GM18505 (cell line): ENCODE measurements around the gene CFAP97D2.
"Not testable (repeated sequence)": the region's sequence is repeated elsewhere in the genome, so short reads cannot be mapped to it uniquely, and the experiment has no call there.

Experiments
- ATAC-seq: cut with Tn5 transposase; IDR thresholded peaks from one replicate; pipeline ENCODE4 v1.9.1; 2021; ENCODE audit not compliant: unreplicated experiment
- POLR2A ChIP-seq: IDR thresholded peaks from 4 replicates; pipeline ENCODE4 v1.6.1; 2011; ENCODE audit warnings: borderline replicate concordance; ENCODE audit not compliant: insufficient read depth, insufficient read length; ENCODE audit errors: extremely low read depth

CFAP97D2 gene

DNA sequence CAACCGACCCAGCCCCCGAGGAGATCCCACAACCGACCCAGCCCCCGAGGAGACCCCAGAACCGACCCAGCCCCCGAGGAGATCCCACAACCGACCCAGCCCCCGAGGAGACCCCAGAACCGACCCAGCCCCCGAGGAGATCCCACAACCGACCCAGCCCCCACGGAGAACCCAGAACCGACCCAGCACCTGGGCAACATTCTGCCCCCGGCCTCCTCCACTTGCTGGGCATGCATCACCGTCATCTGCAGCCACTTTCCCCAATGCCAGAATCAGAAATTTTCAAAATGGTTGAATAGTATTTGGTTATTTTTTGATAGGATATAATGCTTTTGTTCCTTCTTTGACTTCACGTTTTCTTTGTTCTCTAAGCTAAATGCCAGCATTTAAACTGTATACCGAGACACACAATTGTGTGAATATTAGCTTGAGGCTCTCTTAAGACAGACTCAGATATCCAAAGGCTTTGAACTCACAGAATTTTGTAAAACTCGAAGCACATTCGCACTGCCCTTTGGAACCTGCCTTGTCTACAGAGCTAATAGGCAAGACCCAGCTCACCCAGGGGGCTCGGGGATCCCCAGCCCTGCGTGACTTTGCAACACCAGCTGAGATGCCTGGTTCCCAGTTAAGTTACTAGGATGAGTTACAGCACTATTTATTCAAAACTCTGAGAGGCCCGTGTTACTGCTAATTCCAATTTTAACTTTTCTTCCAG, 31.1 kb upstream of the CFAP97D2 start:
- no peak for TF ChIP-seq POLR2A
- peak; percentile 9 for ATAC-seq

DNA sequence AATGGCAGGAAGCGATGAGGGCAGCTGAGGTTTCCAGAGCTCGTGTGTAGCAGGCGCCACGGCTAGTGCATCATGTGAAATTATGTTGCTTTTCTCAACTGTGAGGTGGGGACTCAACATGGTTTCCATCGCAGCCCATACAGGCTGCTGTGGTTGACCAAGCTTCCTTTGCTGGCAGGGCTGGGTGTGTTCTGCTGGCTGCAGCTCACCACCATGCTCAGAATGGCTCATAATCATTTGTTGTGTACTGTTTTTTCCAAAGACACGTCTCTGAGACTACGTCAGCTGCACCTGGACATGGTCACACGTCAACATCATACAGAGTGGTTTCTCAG, 30.6 kb upstream of the CFAP97D2 start:
- no peak for TF ChIP-seq POLR2A
- peak; percentile 79 for ATAC-seq

DNA sequence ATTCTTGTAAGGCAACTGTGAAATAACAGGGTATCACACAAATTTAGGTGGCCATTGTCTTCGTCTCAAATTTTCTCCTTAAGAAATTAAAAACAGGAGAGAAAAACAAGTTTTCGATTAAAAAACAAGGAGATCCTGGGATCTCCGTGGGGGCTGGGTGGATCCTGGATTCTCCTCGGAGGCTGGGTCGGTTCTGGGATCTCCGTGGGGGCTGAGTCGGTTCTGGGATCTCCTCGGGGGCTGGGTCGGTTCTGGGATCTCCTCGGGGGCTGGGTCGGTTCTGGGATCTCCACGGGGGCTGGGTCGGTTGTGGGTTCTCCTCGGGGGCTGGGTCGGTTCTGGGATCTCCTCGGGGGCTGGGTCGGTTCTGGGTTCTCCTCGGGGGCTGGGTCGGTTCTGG, 30.2 kb upstream of the CFAP97D2 start:
- ATAC-seq: not testable (repeated sequence)

DNA sequence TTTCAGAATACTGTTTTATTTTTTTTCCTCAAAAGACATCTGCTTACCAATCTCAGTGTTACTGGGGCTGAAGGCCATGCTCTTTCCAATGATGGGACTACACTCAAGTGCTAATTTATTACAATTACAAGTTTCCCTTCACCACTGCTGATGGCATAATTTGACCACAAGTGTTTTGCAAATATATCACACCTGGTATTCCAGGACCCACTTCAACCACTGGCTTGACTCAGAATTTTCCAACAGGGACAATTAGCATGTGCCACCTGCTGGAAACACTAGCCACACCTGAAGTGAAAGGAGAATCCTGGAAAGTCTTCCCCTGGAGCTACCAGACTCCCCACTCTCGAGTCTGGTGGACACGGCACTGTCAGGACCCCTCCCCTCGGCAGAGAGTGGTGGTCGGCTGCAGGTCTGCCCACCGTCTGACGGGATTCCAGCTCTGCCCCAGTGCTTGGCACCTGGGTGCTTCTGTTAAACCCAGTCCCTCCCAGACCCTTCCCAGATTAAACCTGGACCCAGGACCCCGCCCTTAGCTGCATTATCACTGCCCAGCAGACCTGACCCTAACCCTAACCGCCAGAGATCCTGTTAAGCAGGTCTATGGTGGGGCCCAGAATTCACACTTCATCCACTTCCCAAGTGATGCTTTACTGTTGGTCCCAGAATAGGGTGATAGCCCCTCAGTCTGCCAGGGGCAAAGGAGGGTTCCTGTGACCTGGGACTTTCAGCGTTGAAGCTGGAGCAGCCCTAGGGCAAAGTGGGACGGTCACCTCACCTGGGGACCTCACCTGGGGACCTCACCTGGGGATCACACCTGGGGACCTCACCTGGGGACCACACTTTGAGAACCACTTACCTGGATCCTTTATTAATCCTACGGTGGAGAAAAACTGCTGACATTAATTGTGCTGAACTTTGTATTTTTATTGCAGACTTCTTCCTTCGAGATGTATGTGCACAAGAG, 29.0 kb upstream of the CFAP97D2 start:
- ATAC-seq: no peak

DNA sequence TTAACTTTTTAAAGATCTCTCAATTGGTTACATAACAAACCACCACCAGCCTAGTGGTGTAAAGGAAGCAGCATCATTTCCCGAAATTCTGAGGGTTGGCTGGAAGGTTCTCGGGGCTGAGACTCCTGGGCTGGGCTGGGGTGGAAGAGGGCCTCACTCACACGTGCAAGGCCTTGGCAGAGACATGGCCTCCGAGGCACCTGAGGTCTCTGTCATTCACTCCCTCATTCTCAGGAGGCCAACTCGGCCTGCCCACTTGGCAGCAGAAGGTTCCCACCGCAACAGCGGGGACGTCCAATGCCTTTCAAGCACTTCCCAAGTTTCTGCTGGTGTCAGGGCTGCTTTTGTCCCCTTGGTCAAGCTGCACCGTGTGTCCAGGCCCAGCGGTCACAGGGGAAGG, 28.0 kb upstream of the CFAP97D2 start:
- TF ChIP-seq POLR2A: no peak
- ATAC-seq: no peak

More for the DNA sequence above, 29.0 kb upstream of the CFAP97D2 start:
- no peak for TF ChIP-seq POLR2A

DNA sequence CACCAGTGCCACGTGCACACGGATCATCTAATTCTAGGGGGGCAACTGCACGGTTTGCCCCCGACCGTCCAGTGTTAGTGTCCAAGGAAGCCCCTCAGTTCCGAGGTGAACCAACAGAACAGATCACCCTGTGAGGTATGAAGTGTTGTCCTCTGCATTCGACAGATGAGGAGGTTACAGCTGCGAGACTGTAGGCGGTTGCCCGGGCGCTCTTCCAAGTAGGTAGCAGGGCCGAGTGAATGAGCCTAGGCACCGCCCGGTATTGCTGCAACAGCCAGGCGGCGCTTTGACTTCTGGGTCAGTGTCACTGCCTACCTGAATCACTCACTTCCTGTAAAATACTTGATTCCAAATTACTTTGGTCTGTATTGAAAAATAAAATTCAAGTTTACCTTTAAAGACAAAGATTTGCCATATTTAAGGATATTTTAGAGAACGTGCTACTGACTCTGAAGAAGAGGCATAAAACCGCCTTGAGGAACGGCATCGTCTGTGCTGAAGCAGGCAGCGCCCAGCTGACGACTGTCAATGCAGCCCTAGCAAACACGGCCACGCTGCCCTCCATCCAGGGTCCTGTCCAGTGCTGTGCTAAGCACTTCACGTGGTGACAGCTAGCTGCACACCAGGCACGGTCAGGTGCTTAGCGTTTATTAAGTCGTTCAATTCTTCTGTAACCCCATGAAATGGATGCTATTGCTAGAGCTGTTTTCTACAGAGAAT, 27.3 kb upstream of the CFAP97D2 start:
- ATAC-seq: no peak

DNA sequence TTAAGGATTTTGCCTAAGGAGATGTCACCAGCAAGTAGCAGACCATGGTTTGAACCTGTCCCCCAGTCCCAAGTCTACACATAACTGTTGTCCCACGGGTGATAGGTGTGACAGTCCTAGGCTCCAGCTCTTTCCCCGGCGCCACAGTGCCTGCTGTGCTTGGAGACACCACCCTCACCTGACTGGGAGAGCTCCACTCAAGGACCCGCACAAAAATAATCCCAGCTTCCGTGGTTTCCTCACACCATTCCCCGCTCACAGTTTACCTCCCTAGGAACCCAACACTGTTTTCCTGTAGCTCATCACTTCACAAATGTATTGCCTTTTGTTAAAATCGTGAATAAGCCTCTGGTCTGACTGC, 26.8 kb upstream of the CFAP97D2 start:
- TF ChIP-seq POLR2A: no peak
- ATAC-seq: no peak

More for the DNA sequence above, 27.3 kb upstream of the CFAP97D2 start:
- no peak for TF ChIP-seq POLR2A

DNA sequence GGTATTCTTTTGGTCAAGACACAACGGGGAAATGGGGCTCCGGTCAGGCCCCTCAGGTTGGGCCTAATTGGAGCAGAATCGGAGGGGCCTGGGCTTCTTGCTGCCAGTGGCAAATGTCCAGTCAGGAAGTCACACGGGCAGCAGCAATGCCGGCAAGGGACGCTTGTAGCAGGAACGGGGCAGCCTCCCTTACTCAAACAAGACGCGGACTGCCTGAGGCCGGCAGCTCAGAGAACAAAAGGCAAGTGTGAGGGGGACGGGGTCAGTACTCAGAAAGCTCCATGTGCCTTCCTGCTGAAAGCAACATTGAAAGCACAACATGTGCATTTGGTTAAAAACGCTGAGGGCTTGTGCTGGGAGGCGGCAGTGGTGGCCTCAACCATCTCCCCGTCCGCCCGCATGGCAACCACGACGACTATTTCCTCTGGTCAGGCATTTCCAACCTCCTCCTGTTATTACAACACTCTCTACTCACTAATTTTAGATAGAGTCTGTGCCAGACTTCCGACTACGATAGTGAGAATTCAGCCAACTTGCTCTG, 26.2 kb upstream of the CFAP97D2 start:
- no peak for ATAC-seq
- no peak for TF ChIP-seq POLR2A

DNA sequence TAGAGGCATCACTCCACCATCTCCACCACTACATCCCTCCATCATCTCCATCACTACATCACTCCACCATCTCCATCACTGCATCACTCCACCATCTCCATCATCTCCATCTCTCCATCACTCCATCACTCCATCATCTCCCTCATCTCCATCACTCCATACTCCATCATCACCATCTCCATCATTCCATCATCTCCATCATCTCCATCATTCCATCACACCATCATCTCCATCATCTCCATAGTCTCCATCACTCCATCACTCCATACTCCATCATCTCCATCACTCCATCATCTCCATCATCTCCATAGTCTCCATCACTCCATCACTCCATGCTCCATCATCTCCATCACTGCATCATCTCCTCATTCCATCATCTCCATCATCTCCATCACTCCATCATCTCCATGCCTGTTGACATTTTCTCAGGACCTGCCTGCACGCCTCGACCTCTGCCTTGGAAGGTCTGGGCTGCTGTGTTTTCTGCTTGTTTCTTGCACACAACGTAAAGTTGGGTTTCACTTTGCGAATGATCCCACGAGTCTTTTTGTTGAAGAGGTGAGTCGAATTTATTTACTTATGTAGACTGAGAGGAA, 25.5 kb upstream of the CFAP97D2 start:
- TF ChIP-seq POLR2A: no peak
- no peak for ATAC-seq

DNA sequence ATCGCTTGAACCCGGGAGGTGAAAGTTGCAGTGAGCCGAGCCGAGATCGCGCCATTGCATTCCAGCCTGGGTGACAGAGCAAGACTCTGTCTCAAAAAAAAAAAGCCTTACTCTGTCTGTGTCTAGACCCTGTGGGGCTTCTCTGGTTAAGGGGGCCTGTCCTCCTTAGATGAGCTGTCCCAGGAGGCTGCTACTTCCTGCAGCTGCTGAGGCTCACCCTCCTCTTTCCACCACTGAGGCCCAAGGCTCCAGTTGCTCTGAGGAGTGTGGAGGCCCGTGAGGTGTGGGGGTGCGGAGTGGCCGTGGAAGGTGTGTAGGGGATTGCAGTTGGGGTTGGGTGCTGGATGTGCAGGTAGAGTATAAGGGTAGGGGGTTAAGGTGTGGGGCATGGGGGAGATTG, 24.6 kb upstream of the CFAP97D2 start:
- TF ChIP-seq POLR2A: no peak
- ATAC-seq: no peak

DNA sequence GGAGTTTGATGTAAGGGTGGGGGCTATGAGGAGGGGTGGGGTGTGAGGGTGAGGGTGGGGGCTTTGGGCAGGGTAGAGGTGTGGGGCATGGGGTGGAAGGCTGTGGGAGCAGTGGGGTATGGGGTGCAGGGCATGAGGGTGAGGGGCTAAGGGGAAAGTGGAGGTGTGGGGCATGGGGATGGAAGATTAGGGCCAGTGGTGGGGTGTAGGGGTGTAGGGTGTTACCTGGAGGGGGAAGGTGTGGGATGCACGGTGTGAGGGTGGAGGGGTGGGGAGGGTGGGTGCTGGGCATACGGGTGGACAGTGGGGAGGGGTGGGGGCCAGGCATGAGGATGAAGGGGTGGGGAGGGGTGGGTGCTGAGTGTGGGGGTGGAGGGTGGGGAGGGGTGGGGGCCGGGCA, 23.7 kb upstream of the CFAP97D2 start:
- ATAC-seq: no peak
- no peak for TF ChIP-seq POLR2A

DNA sequence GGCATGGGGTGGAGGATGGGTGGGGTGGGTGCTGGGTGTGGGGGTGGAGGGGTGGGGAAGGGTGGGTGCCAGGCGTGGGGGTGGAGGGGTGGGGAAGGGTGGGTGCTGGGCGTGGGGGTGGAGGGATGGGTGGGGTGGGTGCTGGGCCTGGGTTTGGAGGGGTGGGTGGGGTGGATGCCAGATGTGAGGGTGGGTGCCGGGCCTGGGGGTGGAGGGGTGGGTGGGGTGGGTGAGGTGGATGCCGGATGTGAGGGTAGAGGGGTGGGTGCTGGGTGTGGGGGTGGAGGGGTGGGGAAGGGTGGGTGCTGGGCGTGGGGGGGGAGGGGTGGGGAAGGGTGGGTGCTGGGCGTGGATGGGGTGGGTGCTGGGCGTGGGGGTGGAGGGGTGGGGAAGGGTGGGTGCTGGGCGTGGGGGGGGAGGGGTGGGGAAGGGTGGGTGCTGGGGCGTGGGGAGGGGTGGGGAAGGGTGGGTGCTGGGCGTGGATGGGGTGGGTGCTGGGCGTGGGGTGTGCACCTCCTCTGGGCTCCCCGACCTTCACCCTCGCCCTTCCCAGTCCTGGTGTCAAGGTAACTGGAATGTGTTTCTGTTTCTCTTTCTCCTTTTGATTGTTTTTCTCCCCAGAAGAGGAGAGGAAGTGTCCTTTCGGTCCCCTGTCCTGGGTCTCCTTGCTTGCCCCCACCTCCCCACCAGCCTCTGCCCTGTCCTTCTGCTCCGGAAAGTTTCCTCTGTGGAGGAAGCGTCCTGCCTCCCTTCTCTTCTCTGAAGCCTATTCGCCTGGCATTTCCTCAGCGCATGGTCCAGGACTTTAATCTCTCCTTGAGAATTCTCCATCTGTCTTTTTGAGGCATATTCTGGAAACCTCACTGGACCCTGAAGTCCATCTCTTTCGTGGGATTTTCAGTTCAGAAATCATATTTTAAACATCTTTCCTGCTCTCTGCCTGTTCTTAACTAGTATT, 22.9 kb upstream of the CFAP97D2 start:
- ATAC-seq: no peak
- TF ChIP-seq POLR2A: no peak
